OCI-LY1 (cell line): ENCODE results near the gene POTEH.
"Not testable (repeated sequence)": the region's sequence is repeated elsewhere in the genome, so short reads cannot be mapped to it uniquely, and the experiment has no call there.

Experiments
- CTCF ChIP-seq: fragments of 200-600 bp; sonication (generic), shearing (Covaris generic); IDR thresholded peaks from 2 replicates; pipeline ENCODE4 v1.5.1; 2017; ENCODE audit warnings: mild to moderate bottlenecking, antibody characterized with exemption, low read length, moderate library complexity, mixed read lengths
- EZH2 ChIP-seq: fragments of 200-600 bp; sonication (generic), shearing (Covaris generic); IDR thresholded peaks from 2 replicates; pipeline ENCODE4 v1.8.0; 2017; ENCODE audit warnings: borderline replicate concordance, mixed run types, mild to moderate bottlenecking, antibody characterized with exemption, low read length, moderate library complexity, mixed read lengths

DNA sequence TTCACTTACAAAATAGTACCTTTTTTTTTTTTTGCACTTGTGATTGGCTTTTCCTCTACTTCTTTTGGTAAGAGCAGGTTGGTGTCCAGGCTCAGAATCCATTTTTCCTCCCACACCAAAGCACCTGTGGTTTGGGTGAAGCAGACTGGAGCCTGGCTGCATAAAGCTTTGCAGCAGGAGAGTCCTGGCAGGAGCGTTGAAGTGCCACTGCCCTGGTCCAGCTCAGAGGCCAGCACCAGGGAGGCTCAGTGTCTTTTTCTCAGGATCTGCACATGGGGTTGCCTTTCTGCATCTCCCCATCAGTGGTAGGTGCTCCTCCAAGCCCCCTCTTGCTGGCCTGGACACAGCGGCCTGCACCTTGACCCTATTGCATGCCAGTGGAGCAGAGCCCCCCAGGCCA, 1.7 kb upstream of the POTEH start:
- TF ChIP-seq CTCF, EZH2: not testable (repeated sequence)
